Esophagus muscularis mucosa (tissue), 4 donors: ENCODE data around the gene DLL3. TPM values are rescaled to one million over a fixed set of nuclear protein-coding genes. Genes with fewer than 3 reads are reported as not detected.

Experiments used
- DNase-seq: peaks from one replicate; pipeline ENCODE4 v3.0.0-alpha.2; 2017; ENCODE audit errors: extremely low spot score
- H3K27ac ChIP-seq, 4 donors: fragments of 200-600 bp; sonication (generic); replicated peaks in 1 of 4; 1 replicate in 3 of 4; 2 replicates in 1 of 4; pipeline ENCODE4 v1.5.1; 2016 to 2019; ENCODE audit warnings: mild to moderate bottlenecking in 1 of 4
- H3K27me3 ChIP-seq, 4 donors: fragments of 200-600 bp; sonication (generic); one replicate each; pipeline versions ENCODE4 v1.5.1 to v1.6.0; 2016 to 2019
- H3K36me3 ChIP-seq, 4 donors: fragments of 200-600 bp; sonication (generic); one replicate each; pipeline ENCODE4 v1.5.1; 2016 to 2019
- H3K4me1 ChIP-seq, 4 donors: fragments of 200-600 bp; sonication (generic); one replicate each; pipeline ENCODE4 v1.5.1; 2016 to 2019
- H3K4me3 ChIP-seq, 4 donors: fragments of 200-600 bp; sonication (generic); 1 replicate in 2 of 4; 2 replicates in 2 of 4; pipeline ENCODE4 v1.5.1; 2016 to 2019; ENCODE audit warnings: mild to moderate bottlenecking in 4 of 4, moderate library complexity in 1 of 4
- H3K9me3 ChIP-seq, 4 donors: fragments of 200-600 bp; sonication (generic); 1 replicate in 3 of 4; 2 replicates in 1 of 4; pipeline ENCODE4 v1.5.1; 2016 to 2019
- CTCF ChIP-seq, 3 experiments: fragments of 200-600 bp in 2 of 3; fragments of 450-650 bp in 1 of 3; sonication (generic) in 2 of 3; IDR thresholded peaks; one replicate each; pipeline ENCODE4 v1.5.1; 2017 to 2019; ENCODE audit warnings: antibody characterized with exemption in 3 of 3, mild to moderate bottlenecking in 2 of 3, moderate library complexity in 1 of 3
- EP300 ChIP-seq: sonication (generic); formaldehyde crosslinking; IDR thresholded peaks from one replicate; pipeline ENCODE4 v1.6.1; 2017; ENCODE audit warnings: antibody characterized with exemption
- POLR2A ChIP-seq: fragments of 450-650 bp; IDR thresholded peaks from one replicate; pipeline ENCODE4 v1.6.1; 2017; ENCODE audit warnings: antibody characterized with exemption, moderate library complexity, mild to moderate bottlenecking, low read depth
- POLR2AphosphoS5 ChIP-seq, 2 donors: sonication (generic); formaldehyde crosslinking; IDR thresholded peaks; one replicate each; pipeline ENCODE4 v1.6.1; 2017; ENCODE audit warnings: antibody characterized with exemption in 2 of 2
- WGBS: methylation state at CpG from one replicate; pipeline ENCODE4 v1.1.5; 2018; 5-methylcytosine and 5-hydroxymethylcytosine counted together
- intact Hi-C: fragments of 100-400 bp; cut with DNase I; formaldehyde crosslinking; loops from one replicate; pipeline ENCODE4 v1.15.1; 2023
- total RNA-seq, 4 donors: library from RNA; depleted of rRNA; stranded (reverse); fragments of >200 nt; gene quantifications; one replicate each; pipeline versions ENCODE4 v1.1.0 to v1.2.1, GENCODE V29; 2016

Gene DLL3
- total RNA-seq, 4 donors from 2014 or later = not detected

- peaks cover 0 to 21% (median 7%) of the 10 kb centered on the region in 4 donors for H3K27me3 ChIP-seq
- H3K4me3 ChIP-seq = no peak overlapping the region
- peaks cover 2 to 4% (median 3%) of the 10 kb centered on the region in 4 donors for H3K4me1 ChIP-seq
- peaks cover 28 to 46% (median 37%) of the 10 kb centered on the region in 4 donors for H3K36me3 ChIP-seq
- TF ChIP-seq EP300 (no peak), CTCF (IDR thresholded peaks at IDR 0.05) (no peak), POLR2AphosphoS5 (IDR thresholded peaks at IDR 0.05) (no peak), POLR2A (no peak)
- WGBS = 77% methylated on average over 3 of the region's 3 CpGs
- no peak overlapping the region for H3K27ac ChIP-seq
- no peak for DNase-seq
- intact Hi-C loops = no loop called here
- no peaks in the 10 kb centered on the region for H3K9me3 ChIP-seq
These were observed 6.0 kb upstream of the DLL3 start for GRCh38 chr19:39492788-39493187.

- WGBS = 84% methylated on average over 5 of the region's 5 CpGs
- no peak for TF ChIP-seq POLR2AphosphoS5 (IDR thresholded peaks at IDR 0.05)
- TF ChIP-seq CTCF (IDR thresholded peaks at IDR 0.05) = no peak
- TF ChIP-seq EP300 = no peak
- TF ChIP-seq POLR2A = no peak
- Histone ChIP-seq H3K27ac (no peak overlapping the region), H3K4me3 (no peak overlapping the region), H3K9me3 (no peaks in the 10 kb centered on the region), H3K27me3 (peaks cover 0 to 39% (median 25%) of the 10 kb centered on the region in 4 donors), H3K4me1 (peaks cover 19 to 22% (median 20%) of the 10 kb centered on the region in 4 donors), H3K36me3 (peaks cover 11 to 28% (median 18%) of the 10 kb centered on the region in 4 donors)
- DNase-seq = no peak
- intact Hi-C loops = no loop called here
These were observed 4.1 kb upstream of the DLL3 start for GRCh38 chr19:39494661-39495060.

GRCh38 chr19:39496063-39496462, 2.7 kb upstream of the DLL3 start:
- H3K27ac ChIP-seq = no peak overlapping the region
- no peak overlapping the region for H3K4me3 ChIP-seq
- intact Hi-C loops = no loop called here
- H3K27me3 ChIP-seq = peaks cover 0 to 53% (median 25%) of the 10 kb centered on the region in 4 donors
- peaks cover 19 to 22% (median 20%) of the 10 kb centered on the region in 4 donors for H3K4me1 ChIP-seq
- no peaks in the 10 kb centered on the region for H3K9me3 ChIP-seq
- whole genome bisulfite sequencing = 76% methylated on average over 5 of the region's 5 CpGs
- H3K36me3 ChIP-seq = peaks cover 0 to 14% (median 4%) of the 10 kb centered on the region in 4 donors
- TF ChIP-seq POLR2A (no peak), CTCF (IDR thresholded peaks at IDR 0.05) (no peak), POLR2AphosphoS5 (IDR thresholded peaks at IDR 0.05) (no peak), EP300 (no peak)
- DNase-seq = no peak

- H3K27me3 ChIP-seq = peaks cover 0 to 69% (median 26%) of the 10 kb centered on the region in 4 donors
- 0% methylated on average over 5 of the region's 7 CpGs for WGBS
These were observed 1.1 kb upstream of the DLL3 start for GRCh38 chr19:39497701-39497995.

More at GRCh38 chr19:39497701-39497995, 1.1 kb upstream of the DLL3 start:
- intact Hi-C loops = no loop called here
- no peak for DNase-seq
- Histone ChIP-seq H3K4me3 (peak overlapping the region in 3 of 4 donors; percentile 0 to 23 (median 12)), H3K9me3 (peaks cover 0 to under 1% (median 0%) of the 10 kb centered on the region in 4 donors), H3K36me3 (no peaks in the 10 kb centered on the region), H3K27ac (no peak overlapping the region), H3K4me1 (peaks cover 19 to 24% (median 22%) of the 10 kb centered on the region in 4 donors)
- TF ChIP-seq POLR2AphosphoS5 (IDR thresholded peaks at IDR 0.05) (no peak), POLR2A (no peak), CTCF (IDR thresholded peaks at IDR 0.05) (no peak), EP300 (no peak)
